Thyroid gland (tissue), 4 donors: ENCODE data around the gene RRAGC.

Experiments used
- POLR2A ChIP-seq, 2 donors: fragments of 450-650 bp; IDR thresholded peaks; one replicate each; pipeline ENCODE4 v1.6.1; 2017; ENCODE audit warnings: antibody characterized with exemption in 2 of 2, mild to moderate bottlenecking in 2 of 2, moderate library complexity in 1 of 2
- TF ChIP-seq, protein P1 (sequence below), 6 experiments: fragments of 200-600 bp in 3 of 6; fragments of 450-650 bp in 3 of 6; sonication (generic) in 3 of 6; IDR thresholded peaks; one replicate each; pipeline ENCODE4 v1.5.1; 2016 to 2019; ENCODE audit warnings: antibody characterized with exemption in 6 of 6, mild to moderate bottlenecking in 2 of 6, inconsistent platforms in 1 of 6, moderate library complexity in 1 of 6

DNA sequence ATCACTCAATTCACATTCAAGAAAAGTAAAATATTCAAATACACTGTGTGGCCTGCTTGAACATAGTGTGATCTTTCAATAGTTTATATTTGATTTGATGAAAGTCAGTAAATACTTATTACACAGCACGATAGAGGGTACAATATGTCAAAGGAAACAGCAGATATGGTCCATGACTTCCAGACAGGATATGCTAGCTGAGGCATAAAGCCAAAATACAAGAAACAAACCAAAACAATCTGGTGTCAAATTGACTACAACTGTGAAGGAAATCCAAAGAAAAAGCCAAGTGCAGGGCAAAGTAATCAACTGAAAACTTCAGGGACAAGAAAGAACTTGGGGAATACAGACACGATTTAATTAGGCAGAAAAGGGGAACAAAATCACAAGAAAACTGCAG is 19.3 kb downstream of the RRAGC start:
- TF ChIP-seq, protein P1, sequence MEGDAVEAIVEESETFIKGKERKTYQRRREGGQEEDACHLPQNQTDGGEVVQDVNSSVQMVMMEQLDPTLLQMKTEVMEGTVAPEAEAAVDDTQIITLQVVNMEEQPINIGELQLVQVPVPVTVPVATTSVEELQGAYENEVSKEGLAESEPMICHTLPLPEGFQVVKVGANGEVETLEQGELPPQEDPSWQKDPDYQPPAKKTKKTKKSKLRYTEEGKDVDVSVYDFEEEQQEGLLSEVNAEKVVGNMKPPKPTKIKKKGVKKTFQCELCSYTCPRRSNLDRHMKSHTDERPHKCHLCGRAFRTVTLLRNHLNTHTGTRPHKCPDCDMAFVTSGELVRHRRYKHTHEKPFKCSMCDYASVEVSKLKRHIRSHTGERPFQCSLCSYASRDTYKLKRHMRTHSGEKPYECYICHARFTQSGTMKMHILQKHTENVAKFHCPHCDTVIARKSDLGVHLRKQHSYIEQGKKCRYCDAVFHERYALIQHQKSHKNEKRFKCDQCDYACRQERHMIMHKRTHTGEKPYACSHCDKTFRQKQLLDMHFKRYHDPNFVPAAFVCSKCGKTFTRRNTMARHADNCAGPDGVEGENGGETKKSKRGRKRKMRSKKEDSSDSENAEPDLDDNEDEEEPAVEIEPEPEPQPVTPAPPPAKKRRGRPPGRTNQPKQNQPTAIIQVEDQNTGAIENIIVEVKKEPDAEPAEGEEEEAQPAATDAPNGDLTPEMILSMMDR (IDR thresholded peaks at IDR 0.05): no peak
- TF ChIP-seq POLR2A (IDR thresholded peaks at IDR 0.05): no peak
